Inflammatory macrophage (primary cell): ENCODE results near the gene RICTOR.

Experiments
- DNase-seq, 2 donors: peaks; one replicate each; pipeline ENCODE4 v3.0.0-alpha.2; 2020 to 2022

RICTOR gene

DNA sequence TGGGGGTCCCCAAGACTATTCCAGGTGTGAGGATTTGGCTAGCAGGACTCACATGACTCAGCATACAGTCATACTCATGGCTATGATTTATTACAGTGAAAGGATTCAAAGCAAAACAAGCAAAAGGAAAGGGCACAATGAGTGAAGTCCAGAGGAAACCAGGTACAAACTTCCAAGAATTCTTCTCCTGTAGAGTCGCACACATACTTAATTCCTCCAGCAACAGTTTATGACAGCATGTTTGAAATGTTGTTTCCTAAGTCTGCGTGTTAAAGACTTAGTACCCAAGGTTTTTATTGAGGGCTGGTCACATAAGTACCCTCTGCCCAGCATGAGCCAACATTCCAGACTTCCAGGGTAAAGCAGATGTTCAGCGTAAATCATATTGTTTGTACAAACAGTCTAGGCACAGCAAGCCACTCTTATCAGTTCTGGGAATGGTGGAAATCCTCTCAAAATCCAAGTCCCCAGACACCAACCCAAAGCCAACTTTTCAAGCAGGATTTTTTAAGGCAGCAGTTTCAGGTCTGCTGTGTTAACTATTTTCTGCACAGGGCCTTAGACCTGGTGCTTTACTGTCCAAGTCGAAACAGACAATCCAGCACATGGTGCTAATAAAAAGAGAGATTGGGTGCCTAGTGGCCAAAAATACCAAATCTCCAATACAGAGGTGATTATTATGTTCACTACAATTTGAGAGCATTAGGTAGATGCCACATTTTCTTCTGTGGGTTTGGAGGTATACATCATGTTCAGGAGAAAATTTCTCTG, 18.6 kb upstream of the RICTOR start:
- DNase-seq: no peak

DNA sequence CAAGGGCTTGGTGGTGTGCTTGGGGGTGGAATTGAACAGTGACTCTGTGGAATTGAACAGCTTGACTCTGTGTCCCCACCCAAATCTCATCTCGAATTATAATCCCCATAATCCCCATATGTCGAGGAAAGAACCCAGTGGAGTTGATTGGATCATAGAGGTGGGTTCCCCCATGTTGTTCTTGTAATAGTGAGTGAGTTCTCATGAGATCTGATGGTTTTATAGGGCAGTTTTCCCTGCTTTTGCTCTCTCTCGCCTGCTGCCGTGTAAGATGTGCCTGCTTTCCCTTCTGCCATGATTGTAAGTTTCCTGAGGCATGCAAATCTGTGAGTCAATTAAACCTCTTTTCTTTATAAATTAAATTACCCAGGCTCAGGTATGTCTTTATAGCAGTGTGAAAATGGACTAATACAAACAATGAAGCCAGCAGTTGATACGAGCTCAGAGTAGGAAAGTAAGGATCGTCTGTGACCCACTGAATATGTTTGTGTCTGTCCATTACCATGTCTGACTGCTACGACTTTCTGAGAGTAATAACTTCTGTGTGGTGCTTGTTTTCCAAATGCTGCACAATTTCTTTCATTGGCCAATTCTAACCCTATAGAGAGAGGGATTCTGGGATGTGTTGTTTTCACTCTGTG, 17.9 kb upstream of the RICTOR start:
- DNase-seq: no peak

GRCh38 chr5:39083968-39084367, 9.8 kb upstream of the RICTOR start:
- no peak for DNase-seq

DNA sequence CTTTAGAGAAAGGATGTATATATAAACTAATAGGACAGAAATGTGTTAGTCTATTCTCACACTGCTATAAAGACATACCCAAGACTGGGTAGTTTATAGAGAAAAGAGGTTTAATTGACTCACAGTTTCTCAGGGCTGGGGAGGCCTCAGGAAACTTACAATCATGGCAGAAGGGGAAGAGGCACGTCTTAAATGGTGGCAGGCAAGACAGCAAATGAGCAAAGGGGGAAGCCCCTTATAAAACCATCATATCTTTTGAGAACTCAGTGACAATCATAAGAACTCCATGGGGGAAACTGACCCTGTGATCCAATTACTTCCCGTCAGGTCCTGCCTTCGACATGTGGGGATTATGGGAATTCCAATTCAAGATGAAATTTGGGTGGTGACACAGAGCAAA, 8.8 kb upstream of the RICTOR start:
- no peak for DNase-seq

DNA sequence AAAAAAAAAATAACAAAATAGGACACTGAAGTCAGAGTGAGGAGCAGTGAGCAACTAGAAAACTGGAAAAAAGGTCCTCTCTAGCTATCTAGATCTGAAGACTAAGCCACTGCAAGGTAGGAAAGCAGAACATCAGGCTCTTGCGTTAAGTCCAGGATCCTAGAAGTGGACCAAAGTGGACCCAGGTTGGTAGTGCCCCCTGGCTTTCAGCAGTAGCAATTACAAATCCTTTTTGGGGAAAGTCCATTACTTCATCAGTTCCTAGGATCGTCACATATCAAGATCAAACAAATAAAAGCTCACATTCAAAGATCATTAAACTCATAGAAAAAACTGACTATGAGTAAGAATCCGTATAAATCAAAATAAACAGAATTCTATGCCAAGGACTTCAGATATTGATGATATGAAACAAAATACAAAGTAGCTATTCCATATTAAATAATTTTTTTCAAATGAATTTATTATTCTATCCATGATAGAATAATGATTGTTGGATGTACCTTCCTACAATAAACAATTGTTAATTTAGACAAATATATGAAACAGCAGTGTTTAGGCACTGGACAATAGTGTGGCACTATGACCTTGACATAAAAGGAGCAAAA, 6.5 kb upstream of the RICTOR start:
- peak; percentile 81 to 83 for DNase-seq

GRCh38 chr5:39080168-39080567, 6.0 kb upstream of the RICTOR start:
- DNase-seq: no peak

DNA sequence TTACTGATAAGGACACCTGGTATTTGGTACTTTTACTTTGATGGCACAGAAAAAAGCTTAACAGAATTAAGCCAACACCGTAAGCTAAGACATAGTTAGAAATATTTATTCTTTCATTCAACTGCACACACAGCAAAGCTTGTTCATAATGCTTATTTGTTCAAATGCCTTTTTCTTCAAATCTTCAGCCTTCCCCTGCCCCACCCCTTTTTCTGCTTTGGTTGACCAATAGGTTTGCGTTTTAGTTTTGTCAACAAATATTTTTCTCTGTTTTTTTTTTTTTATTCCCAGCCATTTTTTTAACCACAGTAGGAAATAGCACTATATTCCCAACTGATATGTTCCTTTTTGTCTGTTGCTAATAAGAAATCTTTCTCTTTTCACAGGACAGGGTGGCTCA, 4.9 kb upstream of the RICTOR start:
- no peak for DNase-seq

DNA sequence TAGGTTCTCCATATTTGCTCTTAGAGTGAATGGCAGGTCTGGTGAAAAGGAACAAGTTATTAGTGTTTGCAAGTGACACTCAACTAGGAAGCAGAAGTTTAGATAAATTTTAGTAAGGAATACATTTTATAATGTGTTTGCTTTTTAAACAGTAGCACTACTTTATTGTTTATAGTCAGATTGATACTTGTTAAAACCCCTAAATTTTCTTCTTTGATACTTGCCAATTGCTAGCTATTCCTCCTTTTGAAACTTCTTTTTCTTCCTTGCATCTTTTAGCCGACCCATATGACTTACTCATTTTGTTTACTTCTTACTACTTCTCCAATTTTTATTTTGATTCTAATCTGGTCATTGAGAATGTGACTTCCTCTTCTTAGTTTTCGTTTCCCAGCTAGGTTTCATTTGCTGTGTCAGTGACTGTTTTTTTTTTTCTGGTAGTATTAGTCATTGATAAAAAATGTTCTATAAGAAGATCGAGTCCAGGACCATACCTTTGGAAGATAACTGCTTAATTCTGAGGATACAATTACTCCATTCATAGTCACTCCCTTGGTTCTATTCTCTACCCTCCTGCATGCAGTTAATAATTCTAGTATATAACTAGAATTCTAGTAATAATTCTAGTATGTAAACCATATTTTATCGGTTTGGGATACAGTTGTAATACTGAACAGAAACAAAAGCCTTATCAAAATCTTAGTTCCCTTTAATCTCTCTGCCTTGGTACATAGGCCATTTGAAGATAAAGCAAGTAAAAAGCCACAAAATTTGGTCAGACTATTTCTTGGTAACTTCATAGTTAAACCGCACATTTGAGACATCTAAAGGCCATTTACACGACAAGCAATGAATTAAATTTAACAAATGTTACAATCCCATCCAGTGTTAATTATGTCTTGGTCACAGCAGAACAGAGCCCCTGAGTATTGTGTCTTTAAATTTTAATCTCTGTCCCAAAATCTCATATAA, 2.8 kb upstream of the RICTOR start:
- DNase-seq: peak; percentile 58 to 88

DNA sequence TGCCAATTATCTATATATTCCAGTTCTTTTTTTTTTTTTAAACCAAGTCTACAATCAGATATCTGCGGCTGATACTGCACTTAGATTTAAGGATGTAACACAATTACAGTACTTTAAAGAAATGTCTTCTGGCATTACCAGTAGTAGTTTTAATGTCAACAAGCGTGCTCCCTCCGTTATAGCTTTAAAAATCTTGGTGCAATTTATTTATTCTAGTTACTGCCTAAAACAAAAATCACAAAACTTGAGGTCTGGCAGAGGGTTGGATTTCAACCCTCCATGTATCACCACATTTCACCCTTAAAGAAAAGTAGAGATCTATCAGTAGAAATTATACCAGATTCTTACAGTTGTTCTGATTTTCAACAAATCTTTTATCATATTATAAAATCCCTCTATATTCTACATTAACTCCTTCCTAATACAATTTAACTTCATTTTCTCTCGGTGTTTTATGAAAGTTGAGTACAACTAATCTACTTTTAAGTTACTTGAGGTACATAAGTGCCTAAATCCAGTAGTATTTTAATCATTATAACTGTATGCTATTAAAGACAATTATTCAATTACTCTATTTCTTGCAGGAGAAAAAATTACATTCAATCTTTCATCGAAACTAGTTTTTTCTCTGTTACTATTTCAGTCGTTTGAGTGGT, 2.0 kb upstream of the RICTOR start:
- DNase-seq: no peak

- no peak for DNase-seq
Measured at GRCh38 chr5:39073767-39074016, 507 bp downstream of the RICTOR start.

- peak; percentile 38 to 54 for DNase-seq
Measured at GRCh38 chr5:39072925-39073766, 1.1 kb downstream of the RICTOR start.

DNA sequence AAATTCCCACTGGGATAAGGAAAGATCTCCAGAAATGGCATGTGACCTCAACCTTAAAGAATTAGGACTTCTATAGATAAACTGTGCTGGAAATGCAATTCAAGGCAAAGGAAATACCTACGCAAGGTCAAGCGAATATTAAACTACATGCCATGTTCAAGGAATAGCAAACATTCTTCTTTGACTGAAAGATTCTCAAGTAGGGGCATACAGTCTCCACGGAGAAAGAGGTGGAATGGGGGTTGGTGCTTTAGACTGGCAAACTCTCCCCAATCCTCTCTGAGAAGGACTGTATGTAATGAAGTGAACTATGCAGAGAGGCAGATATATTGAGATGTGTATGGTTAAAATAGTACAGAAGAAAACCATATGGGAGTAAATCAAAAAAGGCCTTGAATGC, 6.1 kb downstream of the RICTOR start:
- no peak for DNase-seq

DNA sequence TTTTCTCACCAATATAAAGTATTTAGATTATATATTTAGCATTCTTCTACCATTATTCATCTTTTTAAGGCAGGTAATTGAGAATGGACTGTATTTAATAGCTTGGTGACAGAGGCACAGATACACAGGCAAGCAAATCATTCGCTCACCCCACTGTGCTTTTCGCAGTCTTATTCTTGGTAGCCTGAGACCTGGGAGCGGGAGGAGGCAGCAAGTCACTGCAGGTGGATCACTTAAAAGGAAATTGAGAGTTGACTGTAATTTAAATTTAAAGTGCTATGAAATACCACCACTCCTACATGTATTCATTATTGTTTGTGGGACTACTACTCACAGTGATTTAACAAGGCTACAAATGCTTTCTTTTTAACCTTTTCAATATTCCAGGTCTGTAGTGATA, 9.7 kb downstream of the RICTOR start:
- DNase-seq: no peak

- no peak for DNase-seq
Measured at GRCh38 chr5:39063037-39063436, 11.2 kb downstream of the RICTOR start.

GRCh38 chr5:39062530-39062929, 11.7 kb downstream of the RICTOR start:
- DNase-seq: no peak

GRCh38 chr5:39062104-39062503, 12.1 kb downstream of the RICTOR start:
- no peak for DNase-seq

DNA sequence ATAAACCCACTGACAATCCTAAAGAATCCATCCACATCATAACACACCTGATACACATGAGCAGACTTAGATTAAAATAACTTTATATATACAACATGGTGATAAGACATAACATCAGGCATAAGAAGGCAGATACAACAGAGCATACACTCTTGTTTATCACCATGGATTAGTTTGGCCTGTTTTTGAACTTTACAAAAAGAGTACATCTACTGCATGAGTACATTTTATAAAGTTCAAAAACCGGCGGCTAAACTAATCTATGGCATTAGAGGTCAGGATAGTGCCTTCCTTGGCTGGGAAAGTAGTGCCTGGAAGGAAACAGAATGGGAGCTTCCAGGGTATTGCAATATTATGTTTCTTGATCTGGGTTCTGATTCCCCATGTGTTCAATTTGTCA, 15.1 kb downstream of the RICTOR start:
- DNase-seq: no peak

DNA sequence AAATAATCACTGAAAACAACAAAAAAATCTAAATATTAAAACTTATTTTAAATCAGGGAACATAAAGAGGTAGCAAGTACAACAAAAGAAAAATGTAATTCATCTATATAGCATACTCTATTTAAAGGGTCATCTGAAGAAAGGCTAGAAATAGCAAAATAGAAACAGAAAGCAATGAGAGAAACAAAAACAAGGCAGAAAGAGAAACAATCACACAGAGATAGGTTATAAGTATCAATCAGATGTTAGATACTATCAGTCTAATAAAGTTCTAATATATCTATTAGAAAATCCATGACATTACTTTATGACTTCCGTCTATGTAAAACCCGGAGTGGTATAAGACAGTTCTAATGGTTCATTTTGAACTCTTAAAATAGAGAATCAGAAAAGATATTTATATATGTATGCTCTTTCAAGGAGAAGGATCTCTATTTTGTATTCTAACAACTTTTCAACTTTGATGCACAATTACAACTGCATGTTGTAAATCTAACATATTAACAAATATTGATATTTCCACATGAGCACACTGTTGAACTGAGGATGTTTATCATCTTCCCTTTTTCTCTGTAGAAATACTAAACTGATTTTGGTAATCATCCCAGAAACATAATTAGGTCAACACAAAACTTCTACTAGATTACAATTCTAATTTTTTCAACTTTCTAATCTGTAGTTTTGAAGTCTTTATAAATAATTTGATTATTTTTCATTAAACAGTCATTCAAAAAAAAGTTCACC, 15.8 kb downstream of the RICTOR start:
- peak in 1 of 2 donors; percentile 62 for DNase-seq

DNA sequence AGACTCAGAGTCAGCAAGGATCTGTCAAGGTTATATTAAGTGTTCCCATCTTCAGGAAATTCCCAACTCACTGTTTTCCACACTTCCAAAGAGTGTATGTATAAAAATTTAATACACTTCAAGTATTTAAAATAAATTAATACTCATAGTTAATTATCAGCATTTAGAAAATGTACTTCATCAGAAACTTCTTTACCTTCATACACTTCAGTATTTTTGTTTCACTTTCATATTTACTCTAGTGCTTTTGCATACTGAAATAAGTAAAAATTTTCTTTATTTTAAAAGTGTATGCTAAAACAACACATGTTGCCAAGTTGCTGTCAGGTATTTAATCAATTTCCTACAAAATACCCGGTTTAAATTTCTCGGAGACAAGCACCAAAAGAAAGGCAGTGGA, 16.5 kb downstream of the RICTOR start:
- no peak for DNase-seq

DNA sequence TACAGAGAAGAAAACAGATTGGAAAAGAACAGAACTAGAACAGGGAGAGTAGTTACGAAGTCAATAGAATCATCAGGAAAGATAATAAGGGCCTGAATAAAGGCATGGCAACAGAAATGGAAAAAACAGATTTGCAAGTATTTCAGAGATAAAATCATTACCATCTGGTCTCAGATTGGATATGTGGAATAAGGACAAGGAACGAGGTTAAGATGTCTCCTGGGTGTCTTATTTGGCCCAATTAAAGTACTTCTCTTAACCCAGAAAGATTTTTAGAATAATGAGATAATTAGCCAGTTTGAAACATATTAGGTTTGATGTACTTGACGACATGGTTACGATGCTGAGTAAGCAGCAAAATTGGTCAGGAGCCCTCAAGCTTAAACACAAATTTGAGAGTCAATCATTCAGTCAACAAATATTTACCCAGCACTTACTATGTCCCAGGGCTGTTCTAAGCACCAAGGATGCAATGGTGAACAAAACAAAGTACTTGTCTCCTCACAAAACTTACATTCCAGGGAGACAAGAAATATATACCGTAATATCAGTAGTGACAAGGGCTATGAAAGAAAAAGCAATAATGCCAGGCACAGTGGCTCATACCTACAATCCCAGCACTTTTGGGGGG, 18.3 kb downstream of the RICTOR start:
- no peak for DNase-seq
